ENCODE measurements around the gene SRR.

The SRR gene

DNA sequence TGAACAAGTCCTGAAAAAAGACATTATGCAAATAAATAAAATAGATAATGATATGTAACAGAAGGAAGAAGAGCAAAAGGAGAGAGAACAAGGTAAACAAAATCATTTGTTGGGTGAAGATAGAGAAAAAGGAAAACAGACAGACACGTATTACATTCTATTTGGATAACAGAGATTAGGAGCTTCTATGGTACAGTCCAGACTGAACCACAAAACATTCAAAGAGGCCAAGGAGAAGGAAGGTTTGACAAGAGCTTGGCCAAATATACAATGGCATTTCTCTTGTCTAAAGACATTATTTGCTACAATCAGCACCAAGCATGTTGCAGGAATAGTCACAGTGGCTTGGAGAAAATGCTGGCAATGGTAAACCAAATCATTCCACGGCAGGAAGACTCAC lies 29.3 kb upstream of the SRR start:
- Histone ChIP-seq H3K27ac (no peak overlapping the region), H3K4me3 (ENCODE audit: low read depth, low read length) (no peak overlapping the region), H3K36me3 (peaks cover 42% of the 10 kb centered on the region), H3K9me3 (ENCODE audit: severe bottlenecking) (no peaks in the 10 kb centered on the region), H3K27me3 (ENCODE audit: insufficient read depth, low read depth, severe bottlenecking) (no peaks in the 10 kb centered on the region)
- TF ChIP-seq, protein P1, sequence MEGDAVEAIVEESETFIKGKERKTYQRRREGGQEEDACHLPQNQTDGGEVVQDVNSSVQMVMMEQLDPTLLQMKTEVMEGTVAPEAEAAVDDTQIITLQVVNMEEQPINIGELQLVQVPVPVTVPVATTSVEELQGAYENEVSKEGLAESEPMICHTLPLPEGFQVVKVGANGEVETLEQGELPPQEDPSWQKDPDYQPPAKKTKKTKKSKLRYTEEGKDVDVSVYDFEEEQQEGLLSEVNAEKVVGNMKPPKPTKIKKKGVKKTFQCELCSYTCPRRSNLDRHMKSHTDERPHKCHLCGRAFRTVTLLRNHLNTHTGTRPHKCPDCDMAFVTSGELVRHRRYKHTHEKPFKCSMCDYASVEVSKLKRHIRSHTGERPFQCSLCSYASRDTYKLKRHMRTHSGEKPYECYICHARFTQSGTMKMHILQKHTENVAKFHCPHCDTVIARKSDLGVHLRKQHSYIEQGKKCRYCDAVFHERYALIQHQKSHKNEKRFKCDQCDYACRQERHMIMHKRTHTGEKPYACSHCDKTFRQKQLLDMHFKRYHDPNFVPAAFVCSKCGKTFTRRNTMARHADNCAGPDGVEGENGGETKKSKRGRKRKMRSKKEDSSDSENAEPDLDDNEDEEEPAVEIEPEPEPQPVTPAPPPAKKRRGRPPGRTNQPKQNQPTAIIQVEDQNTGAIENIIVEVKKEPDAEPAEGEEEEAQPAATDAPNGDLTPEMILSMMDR (IDR thresholded peaks at IDR 0.05; ENCODE audit: low read depth, low read length) = no peak
- DNase-seq = no peak

- H3K36me3 ChIP-seq = peaks cover 55% of the 10 kb centered on the region
Measured at GRCh38 chr17:2275722-2276121, 28.0 kb upstream of the SRR start.

GRCh38 chr17:2277429-2278170 lies 26.1 kb upstream of the SRR start:
- Histone ChIP-seq H3K36me3 (peaks cover 73% of the 10 kb centered on the region), H3K27me3 (ENCODE audit: insufficient read depth, low read depth, severe bottlenecking) (no peaks in the 10 kb centered on the region), H3K4me3 (ENCODE audit: low read depth, low read length) (no peak overlapping the region), H3K9me3 (ENCODE audit: severe bottlenecking) (no peaks in the 10 kb centered on the region), H3K27ac (no peak overlapping the region)
- no peak for DNase-seq
- TF ChIP-seq, protein P1 (IDR thresholded peaks at IDR 0.05; ENCODE audit: low read depth, low read length) = no peak

More at GRCh38 chr17:2275722-2276121, 28.0 kb upstream of the SRR start:
- TF ChIP-seq, protein P1 (IDR thresholded peaks at IDR 0.05; ENCODE audit: low read depth, low read length) = no peak
- no peak for DNase-seq
- H3K27me3 ChIP-seq (ENCODE audit: insufficient read depth, low read depth, severe bottlenecking) = no peaks in the 10 kb centered on the region
- H3K4me3 ChIP-seq (ENCODE audit: low read depth, low read length) = no peak overlapping the region
- H3K27ac ChIP-seq = no peak overlapping the region
- H3K9me3 ChIP-seq (ENCODE audit: severe bottlenecking) = no peaks in the 10 kb centered on the region

GRCh38 chr17:2279707-2280106 lies 24.0 kb upstream of the SRR start:
- no peak overlapping the region for H3K4me3 ChIP-seq (ENCODE audit: low read depth, low read length)
- TF ChIP-seq, protein P1 (IDR thresholded peaks at IDR 0.05; ENCODE audit: low read depth, low read length) = no peak
- no peak for DNase-seq
- no peaks in the 10 kb centered on the region for H3K27me3 ChIP-seq (ENCODE audit: insufficient read depth, low read depth, severe bottlenecking)
- H3K36me3 ChIP-seq = peaks cover 77% of the 10 kb centered on the region
- no peaks in the 10 kb centered on the region for H3K9me3 ChIP-seq (ENCODE audit: severe bottlenecking)
- H3K27ac ChIP-seq = no peak overlapping the region

- DNase-seq = no peak
- TF ChIP-seq, protein P1 (IDR thresholded peaks at IDR 0.05; ENCODE audit: low read depth, low read length) = peak; percentile 27; the same call in 1 of the 2 replicates
Measured at GRCh38 chr17:2282297-2282873, 21.4 kb upstream of the SRR start.

More at GRCh38 chr17:2282297-2282873, 21.4 kb upstream of the SRR start:
- H3K9me3 ChIP-seq (ENCODE audit: severe bottlenecking) = no peaks in the 10 kb centered on the region
- no peak overlapping the region for H3K27ac ChIP-seq
- no peak overlapping the region for H3K4me3 ChIP-seq (ENCODE audit: low read depth, low read length)
- H3K36me3 ChIP-seq = peaks cover 69% of the 10 kb centered on the region
- no peaks in the 10 kb centered on the region for H3K27me3 ChIP-seq (ENCODE audit: insufficient read depth, low read depth, severe bottlenecking)

Data from WERI-Rb-1 (cell line).